ENCODE measurements around the gene MRPL32.

The MRPL32 gene

GRCh38 chr7:42964849-42965805, 33.0 kb downstream of the MRPL32 start:
- no peak for DNase-seq (ENCODE audit: low read depth)

- no peak for DNase-seq (ENCODE audit: low read depth)
Observed at GRCh38 chr7:42967391-42967790, 35.2 kb downstream of the MRPL32 start.

GRCh38 chr7:42972699-42973500, 40.7 kb downstream of the MRPL32 start:
- DNase-seq (ENCODE audit: low read depth) = no peak

- no peak for DNase-seq (ENCODE audit: low read depth)
Observed at GRCh38 chr7:42976371-42976770, 44.2 kb downstream of the MRPL32 start.

GRCh38 chr7:42978496-42978895, 46.3 kb downstream of the MRPL32 start:
- no peak for DNase-seq (ENCODE audit: low read depth)

- DNase-seq (ENCODE audit: low read depth) = no peak
Observed at GRCh38 chr7:42980084-42980483, 47.9 kb downstream of the MRPL32 start.

GRCh38 chr7:42980514-42980913, 48.3 kb downstream of the MRPL32 start:
- DNase-seq (ENCODE audit: low read depth) = no peak

- DNase-seq (ENCODE audit: low read depth) = no peak
Observed at GRCh38 chr7:42981601-42982000, 49.4 kb downstream of the MRPL32 start.

- DNase-seq (ENCODE audit: low read depth) = no peak
Observed at GRCh38 chr7:42982604-42983115, 50.5 kb downstream of the MRPL32 start.

- no peak for DNase-seq (ENCODE audit: low read depth)
Observed at GRCh38 chr7:42984137-42984536, 52.0 kb downstream of the MRPL32 start.

- no peak for DNase-seq (ENCODE audit: low read depth)
Observed at GRCh38 chr7:42986213-42986612, 54.0 kb downstream of the MRPL32 start.

GRCh38 chr7:42986781-42987248, 54.6 kb downstream of the MRPL32 start:
- DNase-seq (ENCODE audit: low read depth) = no peak

Measured in activated T-cell treated with anti-CD3 and anti-CD28 coated beads for 1 hour (primary cell).